K562 (cell line): ENCODE results near the gene RPTN. TPM values are rescaled to one million over a fixed set of nuclear protein-coding genes. Genes with fewer than 3 reads are reported as not detected.

ENCODE experiments used
- ATAC-seq: fragments of 200-7000 bp; cut with Tn5 transposase; 3 replicates; pipeline ENCODE4 v1.9.1; 2020; ENCODE audit warnings: moderate library complexity
- BruUV-seq: library from RNA; stranded (reverse); fragments of 400-500 nt; replicated peaks from 2 replicates; lab custom pipeline; 2021; lab: Mats Ljungman, UMichigan
- CTCF ChIA-PET: fragments of 300-600 bp; formaldehyde crosslinking; extraction: SDS; loops from one replicate; lab custom pipeline; 2021; ENCODE audit warnings: low intra/inter-chr PET ratio; lab: Yijun Ruan, JAX
- POLR2A ChIA-PET: fragments of 300-600, 350-650 bp; sonication (Branson Sonifier 250); formaldehyde crosslinking; extraction: SDS; loops from one replicate; lab custom pipeline; 2021; ENCODE audit warnings: antibody characterized with exemption, inconsistent platforms; lab: Yijun Ruan, JAX
- DNase-seq, 4 experiments: peaks; one replicate each; pipeline versions ENCODE4 v3.0.0 to v3.0.0-alpha.2; 2011 to 2018; ENCODE audit warnings: low spot score in 3 of 4, mixed read lengths in 3 of 4; ENCODE audit errors: extremely low read depth in 1 of 4
- FAIRE-seq: peaks from 2 replicates; lab custom pipeline; 2011; peaks lifted over from hg19 to GRCh38; lab: Jason Lieb, UNC
- H2AFZ ChIP-seq: 2 replicates; pipeline ENCODE4 v1.6.0; 2011; ENCODE audit warnings: low read depth, low read length, control low read depth, inconsistent platforms
- H3K27ac ChIP-seq: fragments of 200-600 bp; 3 replicates; pipeline ENCODE4 v1.8.0; 2011; ENCODE audit warnings: low read depth, mild to moderate bottlenecking, control low read depth, inconsistent platforms, low read length, moderate library complexity, mixed read lengths; ENCODE audit errors: extremely low read depth
- H3K27me3 ChIP-seq, 2 experiments: fragments of 300-600 bp in 1 of 2; 2 replicates in 1 of 2; 3 replicates in 1 of 2; pipeline versions ENCODE4 v1.6.0 to v1.8.0; 2011; ENCODE audit warnings: inconsistent platforms in 2 of 2, low read length in 2 of 2, mild to moderate bottlenecking in 1 of 2, mixed read lengths in 1 of 2, moderate library complexity in 1 of 2; ENCODE audit not compliant: control insufficient read depth in 2 of 2, insufficient read depth in 2 of 2
- H3K36me3 ChIP-seq: fragments of 300-600 bp; 3 replicates; pipeline ENCODE4 v1.8.0; 2011; ENCODE audit warnings: mild to moderate bottlenecking, low read length, inconsistent platforms; ENCODE audit not compliant: control insufficient read depth, insufficient read depth
- H3K4me1 ChIP-seq, 2 experiments: fragments of 200-600 bp in 1 of 2; replicated peaks in 1 of 2; 2 replicates in 1 of 2; 3 replicates in 1 of 2; pipeline versions ENCODE4 v1.5.1 to v1.8.0; 2011; ENCODE audit warnings: inconsistent platforms in 2 of 2, low read length in 2 of 2, mild to moderate bottlenecking in 1 of 2, mixed read lengths in 1 of 2, moderate library complexity in 1 of 2; ENCODE audit not compliant: control insufficient read depth in 2 of 2, insufficient read depth in 2 of 2
- H3K4me2 ChIP-seq: 2 replicates; pipeline ENCODE4 v1.6.1; 2011; ENCODE audit warnings: low read length, control low read depth, inconsistent platforms, mixed read lengths; ENCODE audit not compliant: insufficient read depth
- H3K4me3 ChIP-seq: fragments of 200-600 bp; sonication (generic), shearing (Covaris generic); 2 replicates; pipeline ENCODE4 v1.5.1; 2016; ENCODE audit warnings: control low read depth, inconsistent platforms
- H3K79me2 ChIP-seq: fragments of 200-600 bp; 3 replicates; pipeline ENCODE4 v1.8.0; 2011; ENCODE audit warnings: low read length, inconsistent platforms; ENCODE audit not compliant: control insufficient read depth, insufficient read depth
- H3K9ac ChIP-seq, 2 experiments: 2 replicates each; pipeline versions ENCODE4 v1.6.0 to v1.6.1; 2011; ENCODE audit warnings: low read depth in 2 of 2, low read length in 2 of 2, control low read depth in 1 of 2, inconsistent platforms in 1 of 2, mild to moderate bottlenecking in 1 of 2, mixed read lengths in 1 of 2; ENCODE audit not compliant: insufficient read depth in 1 of 2
- H3K9me1 ChIP-seq: one replicate; pipeline ENCODE4 v1.6.0; 2011; ENCODE audit warnings: inconsistent platforms, mild to moderate bottlenecking, low read length, moderate library complexity; ENCODE audit not compliant: control insufficient read depth, insufficient read depth
- H3K9me3 ChIP-seq: replicated peaks from 2 replicates; pipeline ENCODE4 v1.5.1; 2011; ENCODE audit warnings: low read depth, low read length, inconsistent platforms; ENCODE audit not compliant: control insufficient read depth, insufficient read depth
- H4K20me1 ChIP-seq: replicated peaks from 2 replicates; pipeline ENCODE4 v1.6.1; 2011; ENCODE audit warnings: low read length, inconsistent platforms, mixed read lengths; ENCODE audit not compliant: control insufficient read depth, insufficient read depth
- ZNF311 ChIP-seq: fragments of 250-450 bp; sonication (Bioruptor Pico); IDR thresholded peaks from 2 replicates; pipeline ENCODE4 v1.4.0; 2020; ENCODE audit warnings: mild to moderate bottlenecking, moderate library complexity
- ZNF445 ChIP-seq: fragments of 250-450 bp; sonication (Bioruptor Pico); IDR thresholded peaks from 2 replicates; pipeline ENCODE4 v1.4.0; 2020; ENCODE audit warnings: low read depth, mild to moderate bottlenecking, moderate library complexity
- ZNF586 ChIP-seq: fragments of 450-650 bp; formaldehyde crosslinking; conservative IDR thresholded peaks from 2 replicates; pipeline ENCODE4 v1.4.0; 2020; ENCODE audit warnings: mild to moderate bottlenecking, moderate library complexity
- ZNF79 ChIP-seq: fragments of 250-450 bp; sonication (Bioruptor Pico); IDR thresholded peaks from 2 replicates; pipeline ENCODE4 v1.4.0; 2020; ENCODE audit warnings: low read depth, mild to moderate bottlenecking, moderate library complexity
- WGBS: fragments of 100-300 bp; shearing (Covaris generic); methylation state at CpG from one replicate; pipeline ENCODE4 v1.1.6; 2016; ENCODE audit warnings: low coverage, mixed read lengths; ENCODE audit not compliant: insufficient coverage; ENCODE audit errors: missing lambda C conversion rate; 5-methylcytosine and 5-hydroxymethylcytosine counted together
- in situ Hi-C: fragments of 300-500 bp; cut with MboI; formaldehyde crosslinking; loops from 4 replicates; pipeline ENCODE4 v1.15.0; 2018; ENCODE audit warnings: inconsistent platforms, mixed read lengths
- intact Hi-C: fragments of 100-400 bp; cut with micrococcal nuclease; formaldehyde crosslinking; loops from 2 replicates; pipeline ENCODE4 v1.14.2; 2022
- polyA plus RNA-seq, 8 experiments: library from polyadenylated mRNA; depleted of rRNA in 4 of 8; stranded (reverse) in 5 of 8; unstranded in 3 of 8; fragments of >200 nt; fragmentation: Nextera tagmentation in 2 of 8; fragmentation: Illumina TruSeq in 1 of 8; extraction: Ambion mirVana in 2 of 8; extraction: Trizol in 1 of 8; gene quantifications; 2 replicates each; pipeline versions ENCODE4 v1.2.1 to v1.2.3, GENCODE V29; 2011 to 2014; ENCODE audit warnings: inconsistent platforms in 1 of 8, missing spikeins in 1 of 8
- total RNA-seq, 7 experiments: library from RNA; depleted of rRNA in 6 of 7; stranded (reverse); fragments of >200 nt in 6 of 7; fragmentation: Illumina TruSeq in 2 of 7; extraction: Trizol in 2 of 7; gene quantifications; 2 replicates each; pipeline versions ENCODE4 v1.2.1 to v1.2.3, GENCODE V29; 2011 to 2021; ENCODE audit warnings: low replicate concordance in 1 of 7
- TF ChIP-seq, protein P1 (sequence below): IDR thresholded peaks from 2 replicates; pipeline ENCODE4 v1.6.1; 2011; ENCODE audit warnings: borderline replicate concordance, low read depth, mild to moderate bottlenecking, moderate library complexity, low read length; ENCODE audit not compliant: insufficient read depth, poor library complexity, severe bottlenecking
- TF ChIP-seq, protein P2 (sequence below): sonication (generic); IDR thresholded peaks from 2 replicates; pipeline ENCODE4 v1.6.1; 2016
- TF ChIP-seq, protein P3 (sequence below): fragments of 250-450 bp; sonication (Bioruptor Pico); IDR thresholded peaks from 2 replicates; pipeline ENCODE4 v1.8.0; 2022; ENCODE audit warnings: inconsistent platforms, mild to moderate bottlenecking, moderate library complexity, borderline replicate concordance

The RPTN gene
- total and polyA plus RNA-seq, 9 of the 15 experiments (the other 6 are each of a cell fraction or from before 2014, with no cell fraction given) = not detected

DNA sequence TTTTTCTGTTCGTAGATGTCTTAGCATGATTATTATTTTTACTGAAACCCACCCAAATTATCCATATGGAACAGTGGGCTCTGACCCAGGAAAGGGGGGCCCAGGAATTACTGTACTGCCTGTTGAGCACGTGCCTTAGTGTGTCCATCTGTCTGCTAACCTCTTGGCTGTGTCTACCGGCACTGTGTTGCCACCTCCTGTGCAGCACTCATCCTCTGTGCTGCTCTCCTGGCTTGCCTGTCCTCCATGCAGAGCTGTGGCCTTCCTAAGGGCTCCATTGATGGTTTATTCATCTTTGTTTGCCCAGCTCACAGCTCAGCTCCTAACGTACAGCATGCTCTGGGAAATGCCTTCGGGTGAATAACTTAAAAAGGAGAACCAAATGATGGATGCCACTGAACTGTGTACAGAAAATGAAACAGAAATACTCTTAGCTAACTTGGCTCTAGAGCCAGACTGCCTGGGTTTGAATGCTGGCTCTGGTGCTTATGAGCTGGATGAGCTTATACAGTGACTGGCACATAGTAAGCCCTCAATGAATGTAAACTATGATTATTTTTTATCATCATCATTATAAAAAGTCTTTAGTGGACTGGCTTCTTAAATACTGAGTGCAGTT, 11.4 kb upstream of the RPTN start:
- FAIRE-seq (no peak), DNase-seq (no peak), ATAC-seq (no peak)
- no peaks in the 10 kb centered on the region for H3K79me2 ChIP-seq
- ChIA-PET CTCF (no interaction called here), POLR2A (no interaction called here)
- intact Hi-C loops = no loop called here
- no peaks in the 10 kb centered on the region for H3K4me1 ChIP-seq
- H3K9ac ChIP-seq = no peak overlapping the region
- no peaks in the 10 kb centered on the region for H3K9me3 ChIP-seq
- H3K27me3 ChIP-seq = no peaks in the 10 kb centered on the region
- no peaks in the 10 kb centered on the region for H3K9me1 ChIP-seq
- H3K4me2 ChIP-seq = no peak overlapping the region
- no peak overlapping the region for H2AFZ ChIP-seq
- WGBS = 1% methylated on average over 5 of the region's 5 CpGs
- no peak overlapping the region for H3K4me3 ChIP-seq
- no peaks in the 10 kb centered on the region for H3K36me3 ChIP-seq
- H4K20me1 ChIP-seq = no peaks in the 10 kb centered on the region
- TF ChIP-seq ZNF445 (CRISPR knock-in tag) = no peak
- TF ChIP-seq, protein P1, sequence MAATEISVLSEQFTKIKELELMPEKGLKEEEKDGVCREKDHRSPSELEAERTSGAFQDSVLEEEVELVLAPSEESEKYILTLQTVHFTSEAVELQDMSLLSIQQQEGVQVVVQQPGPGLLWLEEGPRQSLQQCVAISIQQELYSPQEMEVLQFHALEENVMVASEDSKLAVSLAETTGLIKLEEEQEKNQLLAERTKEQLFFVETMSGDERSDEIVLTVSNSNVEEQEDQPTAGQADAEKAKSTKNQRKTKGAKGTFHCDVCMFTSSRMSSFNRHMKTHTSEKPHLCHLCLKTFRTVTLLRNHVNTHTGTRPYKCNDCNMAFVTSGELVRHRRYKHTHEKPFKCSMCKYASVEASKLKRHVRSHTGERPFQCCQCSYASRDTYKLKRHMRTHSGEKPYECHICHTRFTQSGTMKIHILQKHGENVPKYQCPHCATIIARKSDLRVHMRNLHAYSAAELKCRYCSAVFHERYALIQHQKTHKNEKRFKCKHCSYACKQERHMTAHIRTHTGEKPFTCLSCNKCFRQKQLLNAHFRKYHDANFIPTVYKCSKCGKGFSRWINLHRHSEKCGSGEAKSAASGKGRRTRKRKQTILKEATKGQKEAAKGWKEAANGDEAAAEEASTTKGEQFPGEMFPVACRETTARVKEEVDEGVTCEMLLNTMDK = no peak
- TF ChIP-seq, protein P2, sequence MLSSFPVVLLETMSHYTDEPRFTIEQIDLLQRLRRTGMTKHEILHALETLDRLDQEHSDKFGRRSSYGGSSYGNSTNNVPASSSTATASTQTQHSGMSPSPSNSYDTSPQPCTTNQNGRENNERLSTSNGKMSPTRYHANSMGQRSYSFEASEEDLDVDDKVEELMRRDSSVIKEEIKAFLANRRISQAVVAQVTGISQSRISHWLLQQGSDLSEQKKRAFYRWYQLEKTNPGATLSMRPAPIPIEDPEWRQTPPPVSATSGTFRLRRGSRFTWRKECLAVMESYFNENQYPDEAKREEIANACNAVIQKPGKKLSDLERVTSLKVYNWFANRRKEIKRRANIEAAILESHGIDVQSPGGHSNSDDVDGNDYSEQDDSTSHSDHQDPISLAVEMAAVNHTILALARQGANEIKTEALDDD = no peak
- no peak for TF ChIP-seq ZNF311 (CRISPR knock-in tag)
- no peak for TF ChIP-seq ZNF79 (CRISPR knock-in tag)
- TF ChIP-seq, protein P3, sequence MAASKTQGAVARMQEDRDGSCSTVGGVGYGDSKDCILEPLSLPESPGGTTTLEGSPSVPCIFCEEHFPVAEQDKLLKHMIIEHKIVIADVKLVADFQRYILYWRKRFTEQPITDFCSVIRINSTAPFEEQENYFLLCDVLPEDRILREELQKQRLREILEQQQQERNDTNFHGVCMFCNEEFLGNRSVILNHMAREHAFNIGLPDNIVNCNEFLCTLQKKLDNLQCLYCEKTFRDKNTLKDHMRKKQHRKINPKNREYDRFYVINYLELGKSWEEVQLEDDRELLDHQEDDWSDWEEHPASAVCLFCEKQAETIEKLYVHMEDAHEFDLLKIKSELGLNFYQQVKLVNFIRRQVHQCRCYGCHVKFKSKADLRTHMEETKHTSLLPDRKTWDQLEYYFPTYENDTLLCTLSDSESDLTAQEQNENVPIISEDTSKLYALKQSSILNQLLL (CRISPR knock-in tag) = no peak
- TF ChIP-seq ZNF586 (CRISPR knock-in tag) = no peak
- in situ Hi-C loops = no loop called here
- no peak overlapping the region for H3K27ac ChIP-seq
- BruUV-seq = no TSS peak
